ENCODE data around the gene ANXA6.
A peak's percentile ranks its signal among the peaks of the same experiment; 100 is the strongest.

ANXA6 gene

DNA sequence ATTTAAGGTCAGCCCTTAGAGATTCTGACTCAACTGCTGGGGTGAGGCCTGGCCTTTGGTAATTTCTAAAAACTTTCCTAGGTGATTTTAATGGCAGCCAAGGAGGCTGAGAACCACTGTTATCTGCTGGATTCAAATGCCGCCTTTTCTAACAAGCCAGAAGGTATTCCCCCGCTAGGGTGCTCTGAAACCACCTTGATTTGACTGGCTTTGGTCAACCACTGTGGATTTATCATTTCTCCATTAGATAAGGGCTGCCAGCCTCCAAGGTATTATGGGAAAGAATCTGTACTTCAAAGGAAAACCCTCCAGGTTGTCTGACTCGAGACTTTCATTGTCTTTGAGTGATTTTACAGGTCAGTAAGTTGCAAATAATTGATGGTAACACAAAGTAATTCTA is 4.3 kb downstream of the ANXA6 start:
- peaks cover 78% of the 10 kb centered on the region for H3K4me1 ChIP-seq (ENCODE audit: low read depth, poor library complexity, severe bottlenecking)

DNA sequence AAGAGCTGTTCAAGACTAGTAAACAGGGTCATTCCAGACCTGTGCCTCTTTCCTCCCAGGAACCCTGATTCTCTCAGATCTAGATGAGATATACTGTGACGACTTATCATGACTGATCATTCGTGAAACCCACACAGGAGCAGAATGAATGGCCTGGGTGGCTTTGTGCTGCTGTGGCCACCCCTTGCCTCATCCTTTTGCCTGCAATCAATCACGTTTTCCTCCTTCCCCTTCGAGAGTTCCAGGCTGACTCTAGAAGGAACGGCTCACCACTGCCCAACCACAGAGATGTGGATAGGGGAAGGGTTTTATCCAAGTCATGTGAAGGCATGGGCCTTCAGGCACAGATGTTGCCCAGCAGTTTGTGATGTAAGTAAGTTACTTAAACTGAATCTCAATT is 5.8 kb downstream of the ANXA6 start:
- peak overlapping the region; percentile 79; the same call in 1 of the 2 replicates for H3K4me2 ChIP-seq
- peaks cover 85% of the 10 kb centered on the region for H3K4me1 ChIP-seq (ENCODE audit: low read depth, poor library complexity, severe bottlenecking)
- H3K27me3 ChIP-seq (ENCODE audit: insufficient read depth, low read depth): no peaks in the 10 kb centered on the region
- H3K4me3 ChIP-seq (IDR thresholded peaks at IDR 0.05; ENCODE audit: insufficient read depth, low read depth, low read length): no peak overlapping the region
- H3K79me2 ChIP-seq (ENCODE audit: insufficient read depth, low read depth): peaks cover 85% of the 10 kb centered on the region
- H3K9ac ChIP-seq: no peak overlapping the region
- H2AFZ ChIP-seq (ENCODE audit: low read depth): no peak overlapping the region
- H3K27ac ChIP-seq: peak overlapping the region; percentile 73
- TF ChIP-seq, protein P1, sequence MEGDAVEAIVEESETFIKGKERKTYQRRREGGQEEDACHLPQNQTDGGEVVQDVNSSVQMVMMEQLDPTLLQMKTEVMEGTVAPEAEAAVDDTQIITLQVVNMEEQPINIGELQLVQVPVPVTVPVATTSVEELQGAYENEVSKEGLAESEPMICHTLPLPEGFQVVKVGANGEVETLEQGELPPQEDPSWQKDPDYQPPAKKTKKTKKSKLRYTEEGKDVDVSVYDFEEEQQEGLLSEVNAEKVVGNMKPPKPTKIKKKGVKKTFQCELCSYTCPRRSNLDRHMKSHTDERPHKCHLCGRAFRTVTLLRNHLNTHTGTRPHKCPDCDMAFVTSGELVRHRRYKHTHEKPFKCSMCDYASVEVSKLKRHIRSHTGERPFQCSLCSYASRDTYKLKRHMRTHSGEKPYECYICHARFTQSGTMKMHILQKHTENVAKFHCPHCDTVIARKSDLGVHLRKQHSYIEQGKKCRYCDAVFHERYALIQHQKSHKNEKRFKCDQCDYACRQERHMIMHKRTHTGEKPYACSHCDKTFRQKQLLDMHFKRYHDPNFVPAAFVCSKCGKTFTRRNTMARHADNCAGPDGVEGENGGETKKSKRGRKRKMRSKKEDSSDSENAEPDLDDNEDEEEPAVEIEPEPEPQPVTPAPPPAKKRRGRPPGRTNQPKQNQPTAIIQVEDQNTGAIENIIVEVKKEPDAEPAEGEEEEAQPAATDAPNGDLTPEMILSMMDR (conservative IDR thresholded peaks at IDR 0.05; ENCODE audit: low read depth, low read length): no peak
- H4K20me1 ChIP-seq (ENCODE audit: insufficient read depth): no peaks in the 10 kb centered on the region
- H3K36me3 ChIP-seq (ENCODE audit: insufficient read depth): no peaks in the 10 kb centered on the region

More for the DNA sequence above, 4.3 kb downstream of the ANXA6 start:
- H3K27ac ChIP-seq: no peak overlapping the region
- H3K79me2 ChIP-seq (ENCODE audit: insufficient read depth, low read depth): peaks cover 87% of the 10 kb centered on the region
- no peak overlapping the region for H3K9ac ChIP-seq
- no peaks in the 10 kb centered on the region for H3K36me3 ChIP-seq (ENCODE audit: insufficient read depth)
- TF ChIP-seq, protein P1 (conservative IDR thresholded peaks at IDR 0.05; ENCODE audit: low read depth, low read length): no peak
- no peaks in the 10 kb centered on the region for H4K20me1 ChIP-seq (ENCODE audit: insufficient read depth)
- no peak overlapping the region for H2AFZ ChIP-seq (ENCODE audit: low read depth)
- H3K27me3 ChIP-seq (ENCODE audit: insufficient read depth, low read depth): no peaks in the 10 kb centered on the region
- H3K4me3 ChIP-seq (IDR thresholded peaks at IDR 0.05; ENCODE audit: insufficient read depth, low read depth, low read length): no peak overlapping the region
- H3K4me2 ChIP-seq: peak overlapping the region; percentile 15; the same call in 1 of the 2 replicates

DNA sequence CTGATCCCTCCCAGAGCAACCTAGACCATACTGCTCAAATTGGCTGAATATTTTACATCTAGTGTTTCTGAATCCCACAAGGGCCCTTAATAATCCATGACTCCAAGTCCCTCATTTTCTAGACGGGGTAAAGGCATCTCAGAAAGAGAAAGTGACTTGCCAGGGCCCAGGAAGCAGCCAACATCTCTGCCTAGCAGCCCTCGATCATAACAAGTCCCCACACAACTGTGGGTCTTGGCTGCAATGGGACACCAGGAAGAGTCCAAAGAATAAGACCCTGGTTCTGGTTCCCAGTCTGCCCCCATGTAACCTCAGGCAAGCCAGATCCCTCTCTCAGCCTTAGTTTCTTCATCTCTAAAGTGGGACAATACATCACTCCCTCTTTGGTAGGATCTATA is 6.3 kb downstream of the ANXA6 start:
- peaks cover 89% of the 10 kb centered on the region for H3K4me1 ChIP-seq (ENCODE audit: low read depth, poor library complexity, severe bottlenecking)
- no peak overlapping the region for H3K4me3 ChIP-seq (IDR thresholded peaks at IDR 0.05; ENCODE audit: insufficient read depth, low read depth, low read length)
- H3K9ac ChIP-seq: peak overlapping the region; percentile 27
- peak overlapping the region; percentile 73 for H3K27ac ChIP-seq
- no peak overlapping the region for H2AFZ ChIP-seq (ENCODE audit: low read depth)
- no peaks in the 10 kb centered on the region for H4K20me1 ChIP-seq (ENCODE audit: insufficient read depth)
- H3K27me3 ChIP-seq (ENCODE audit: insufficient read depth, low read depth): no peaks in the 10 kb centered on the region
- no peaks in the 10 kb centered on the region for H3K36me3 ChIP-seq (ENCODE audit: insufficient read depth)
- peaks cover 84% of the 10 kb centered on the region for H3K79me2 ChIP-seq (ENCODE audit: insufficient read depth, low read depth)
- TF ChIP-seq, protein P1 (conservative IDR thresholded peaks at IDR 0.05; ENCODE audit: low read depth, low read length): no peak
- peak overlapping the region; percentile 79 for H3K4me2 ChIP-seq

DNA sequence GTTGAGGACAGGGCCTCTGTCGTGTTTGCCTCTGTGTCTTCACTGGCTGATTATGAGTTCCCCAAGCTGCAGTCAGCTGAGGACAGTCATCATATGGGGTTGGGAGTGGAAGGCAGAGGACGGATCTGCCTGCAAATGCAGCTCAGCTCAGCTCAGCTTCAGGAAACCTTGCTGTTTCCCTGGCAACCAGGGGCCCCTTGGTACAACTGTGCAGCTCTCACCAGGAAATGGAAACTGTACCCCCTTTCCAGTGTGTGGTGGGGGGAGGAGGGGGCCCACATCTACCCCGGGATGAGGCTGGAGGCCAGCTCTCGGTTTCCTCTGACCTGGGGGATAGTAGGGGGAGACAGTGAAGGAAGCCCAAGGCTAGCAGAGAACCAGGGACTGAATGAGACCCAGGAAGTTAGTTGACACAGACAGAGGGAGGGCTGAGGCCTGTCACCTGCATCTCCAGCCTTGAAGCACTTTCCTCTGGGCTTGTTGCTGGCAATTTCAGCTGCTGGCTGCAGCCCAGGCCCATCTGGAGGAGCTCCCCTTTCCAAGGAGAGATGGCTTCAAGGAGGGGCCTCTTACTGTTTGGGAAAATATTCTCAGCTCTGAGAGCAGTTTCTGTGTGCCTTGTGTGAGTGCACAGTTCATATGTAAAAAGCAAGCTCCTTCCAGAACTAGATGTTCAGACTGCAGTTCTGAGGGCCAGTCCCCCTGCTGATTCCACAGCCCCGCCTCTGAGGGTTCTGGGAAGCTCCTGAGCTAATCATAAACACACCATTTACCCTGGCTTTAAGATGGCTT is 6.9 kb downstream of the ANXA6 start:
- H3K27me3 ChIP-seq (ENCODE audit: insufficient read depth, low read depth): no peaks in the 10 kb centered on the region
- H3K79me2 ChIP-seq (ENCODE audit: insufficient read depth, low read depth): peaks cover 83% of the 10 kb centered on the region
- peak overlapping the region; percentile 27 for H3K9ac ChIP-seq
- peak overlapping the region; percentile 73 for H3K27ac ChIP-seq
- no peaks in the 10 kb centered on the region for H4K20me1 ChIP-seq (ENCODE audit: insufficient read depth)
- TF ChIP-seq, protein P1 (conservative IDR thresholded peaks at IDR 0.05; ENCODE audit: low read depth, low read length): no peak
- no peak overlapping the region for H2AFZ ChIP-seq (ENCODE audit: low read depth)
- H3K4me3 ChIP-seq (IDR thresholded peaks at IDR 0.05; ENCODE audit: insufficient read depth, low read depth, low read length): no peak overlapping the region
- peak overlapping the region; percentile 79 for H3K4me2 ChIP-seq
- H3K4me1 ChIP-seq (ENCODE audit: low read depth, poor library complexity, severe bottlenecking): peaks cover 89% of the 10 kb centered on the region
- no peaks in the 10 kb centered on the region for H3K36me3 ChIP-seq (ENCODE audit: insufficient read depth)
